GM18505 (cell line): Measurements from ENCODE around the gene RFNG.

Experiments
- ATAC-seq: cut with Tn5 transposase; IDR thresholded peaks from one replicate; pipeline ENCODE4 v1.9.1; 2021; ENCODE audit not compliant: unreplicated experiment
- POLR2A ChIP-seq: IDR thresholded peaks from 4 replicates; pipeline ENCODE4 v1.6.1; 2011; ENCODE audit warnings: borderline replicate concordance; ENCODE audit not compliant: insufficient read depth, insufficient read length; ENCODE audit errors: extremely low read depth

The RFNG gene

DNA sequence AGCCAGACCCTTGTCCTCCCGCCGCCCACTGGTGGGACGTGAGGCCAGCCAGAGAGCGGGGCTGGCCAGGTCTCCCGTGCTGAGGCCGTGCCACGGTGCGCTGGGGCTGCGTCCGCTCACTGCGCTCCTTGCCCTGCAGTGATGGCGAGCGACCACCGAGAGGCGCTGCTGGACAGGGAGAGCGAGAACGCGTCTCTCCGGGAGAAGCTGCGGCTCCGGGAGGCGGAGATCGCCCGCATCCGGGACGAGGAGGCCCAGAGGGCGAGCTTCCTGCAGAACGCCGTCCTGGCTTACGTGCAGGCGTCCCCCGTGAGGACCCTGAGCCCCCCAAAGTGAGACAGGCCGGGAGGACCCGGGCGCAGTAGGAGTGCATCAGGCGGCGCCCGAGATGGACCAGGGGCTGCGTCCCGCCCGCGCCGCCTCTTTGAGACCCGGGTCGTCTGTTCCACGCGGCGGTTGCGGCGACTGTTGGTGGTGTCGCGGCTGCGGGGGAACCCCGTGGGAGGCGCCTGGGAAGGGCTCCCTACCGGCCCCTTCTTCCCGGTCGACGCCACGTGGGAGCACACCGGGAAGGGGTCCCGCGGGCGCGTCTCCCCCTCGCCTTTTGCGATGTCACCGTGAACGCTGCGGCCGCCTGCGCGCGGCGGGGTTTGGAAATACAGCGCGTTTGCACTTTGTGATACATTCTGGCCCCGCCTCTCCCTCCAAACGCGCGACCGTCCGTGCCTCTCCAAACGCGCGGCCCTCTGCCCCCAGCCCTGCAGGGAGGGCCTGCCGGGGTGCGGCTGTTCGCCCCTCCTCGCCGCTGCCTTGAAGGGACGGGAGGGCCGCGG lies 20.9 kb downstream of the RFNG start:
- no peak for TF ChIP-seq POLR2A
- peak; percentile 43 for ATAC-seq

DNA sequence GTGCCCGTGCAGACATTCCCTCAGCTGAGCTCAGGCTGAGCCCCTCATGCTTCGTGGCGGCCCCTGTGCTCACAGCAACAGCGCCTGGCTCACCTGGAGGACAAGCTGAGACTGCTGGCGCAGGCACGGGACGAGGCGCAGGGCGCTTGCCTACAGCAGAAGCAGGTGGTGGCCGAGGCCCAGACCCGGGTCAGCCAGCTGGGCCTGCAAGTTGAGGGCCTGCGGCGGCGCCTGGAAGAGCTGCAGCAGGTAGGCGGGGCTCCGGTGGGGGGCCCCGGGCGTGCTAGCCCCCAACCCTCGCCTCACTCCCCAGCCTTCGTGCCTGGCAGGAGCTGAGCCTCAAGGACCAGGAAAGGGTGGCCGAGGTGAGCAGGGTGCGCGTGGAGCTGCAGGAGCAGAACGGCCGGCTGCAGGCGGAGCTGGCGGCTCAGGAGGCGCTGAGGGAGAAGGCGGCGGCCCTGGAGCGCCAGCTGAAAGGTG lies 21.6 kb downstream of the RFNG start:
- ATAC-seq, result peak; percentile 1

DNA sequence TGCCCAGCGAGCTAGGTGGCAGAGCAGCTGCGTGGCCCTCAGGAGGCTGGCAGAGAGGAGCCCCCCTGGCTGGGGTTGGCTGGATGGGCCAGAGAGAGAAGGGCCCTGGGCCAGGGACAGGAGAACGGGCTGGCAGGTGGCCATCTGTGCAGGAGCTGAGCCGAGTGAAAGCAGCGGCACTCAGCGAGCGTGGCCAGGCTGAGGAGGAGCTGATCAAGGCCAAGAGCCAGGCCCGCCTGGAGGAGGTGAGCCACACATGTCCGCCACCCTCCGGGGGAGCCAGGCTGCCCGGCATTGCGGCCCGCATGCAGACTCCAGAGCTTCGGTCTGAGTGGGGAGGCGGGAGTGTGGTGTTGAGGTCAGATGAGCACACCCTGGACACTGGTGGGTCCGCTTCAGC lies 22.2 kb downstream of the RFNG start:
- TF ChIP-seq POLR2A, result no peak
- ATAC-seq, result no peak

More for the DNA sequence above, 21.6 kb downstream of the RFNG start:
- TF ChIP-seq POLR2A, result no peak

DNA sequence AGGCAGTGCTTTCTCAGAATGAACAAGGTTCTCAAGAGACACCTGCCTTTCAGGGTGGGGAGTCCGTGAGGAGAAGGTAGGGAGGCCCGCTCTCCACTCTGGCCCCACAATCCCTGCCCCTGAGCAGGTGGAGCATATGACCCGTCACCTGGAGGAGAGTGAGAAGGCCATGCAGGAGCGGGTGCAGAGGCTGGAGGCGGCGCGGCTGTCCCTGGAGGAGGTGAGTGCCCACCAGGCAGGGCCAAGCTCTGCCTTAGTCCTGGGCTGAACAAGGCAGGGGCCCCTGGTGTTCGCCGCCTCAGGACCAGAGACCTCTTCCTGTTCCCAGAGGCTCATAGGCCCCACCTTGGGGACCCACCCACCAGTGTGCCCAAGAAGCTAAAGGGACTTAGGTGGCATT lies 22.6 kb downstream of the RFNG start:
- no peak for ATAC-seq
- TF ChIP-seq POLR2A, result no peak

DNA sequence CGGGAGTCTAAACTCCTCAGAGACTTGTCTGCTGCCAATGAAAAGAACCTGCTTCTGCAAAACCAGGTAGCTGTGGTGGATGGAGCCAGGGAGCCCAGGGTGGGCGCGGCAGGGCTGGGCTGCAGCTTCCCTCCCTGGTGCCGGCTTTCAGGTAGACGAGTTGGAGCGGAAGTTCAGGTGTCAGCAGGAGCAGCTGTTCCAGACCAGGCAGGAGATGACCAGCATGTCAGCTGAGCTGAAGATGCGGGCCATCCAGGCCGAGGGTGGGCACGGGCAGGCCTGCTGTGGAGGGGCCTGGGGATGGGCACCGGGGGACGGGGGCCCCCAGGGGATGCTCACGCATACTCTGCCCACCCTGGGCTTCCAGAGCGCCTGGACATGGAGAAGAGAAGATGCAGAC lies 23.4 kb downstream of the RFNG start:
- TF ChIP-seq POLR2A, result no peak
- no peak for ATAC-seq

DNA sequence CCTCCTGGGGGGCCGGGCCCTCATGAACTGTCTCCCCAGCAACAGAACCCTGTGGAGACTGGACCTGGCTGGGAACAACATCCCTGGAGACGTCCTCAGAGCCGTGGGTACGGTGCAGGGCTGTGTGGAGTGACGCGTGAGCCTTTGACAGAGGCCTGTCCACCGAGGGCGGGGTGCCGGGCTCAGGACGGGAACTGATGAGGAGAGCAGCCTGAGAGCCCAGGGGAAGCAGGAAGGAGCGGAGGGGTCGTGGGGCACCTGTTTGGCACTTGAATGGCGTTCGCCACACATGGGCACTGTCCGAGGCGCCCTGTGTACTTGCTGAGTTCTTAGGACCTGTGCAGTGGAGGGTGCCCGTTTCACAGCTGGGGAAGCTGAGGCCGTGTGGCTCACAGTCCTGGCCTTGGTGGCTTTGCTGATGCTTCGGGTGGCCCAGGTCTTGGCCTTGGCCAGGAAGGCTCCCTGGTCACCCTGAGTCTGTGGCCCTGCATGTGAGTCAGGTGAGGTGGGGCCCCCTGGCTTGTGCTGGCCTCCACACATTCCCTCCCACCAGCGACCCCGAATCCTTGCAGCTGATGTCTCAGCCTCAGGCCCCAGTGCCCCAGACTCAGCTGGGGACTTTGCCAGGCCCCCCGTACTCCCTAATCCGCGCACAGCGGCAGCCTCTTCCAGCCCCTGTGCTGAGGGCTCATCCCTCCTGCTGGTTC lies 26.1 kb downstream of the RFNG start:
- TF ChIP-seq POLR2A, result no peak
- ATAC-seq, result no peak

DNA sequence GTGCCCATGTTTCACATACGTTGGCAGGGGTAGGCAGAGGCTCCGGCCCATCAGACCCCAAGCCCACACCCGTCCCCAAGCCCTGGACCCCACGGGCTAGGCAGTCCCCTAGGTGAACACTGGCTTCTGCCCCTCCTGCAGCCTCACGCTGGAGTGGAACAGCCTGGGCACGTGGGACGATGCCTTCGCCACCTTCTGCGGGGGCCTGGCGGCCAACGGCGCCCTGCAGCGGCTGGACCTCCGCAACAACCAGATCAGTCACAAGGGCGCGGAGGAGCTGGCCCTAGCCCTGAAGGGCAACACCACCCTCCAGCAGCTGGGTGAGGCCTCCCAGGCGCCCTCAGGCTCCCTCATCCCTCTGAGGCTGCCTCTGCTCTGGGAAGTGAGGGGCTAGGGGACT lies 26.8 kb downstream of the RFNG start:
- no peak for TF ChIP-seq POLR2A
- no peak for ATAC-seq

DNA sequence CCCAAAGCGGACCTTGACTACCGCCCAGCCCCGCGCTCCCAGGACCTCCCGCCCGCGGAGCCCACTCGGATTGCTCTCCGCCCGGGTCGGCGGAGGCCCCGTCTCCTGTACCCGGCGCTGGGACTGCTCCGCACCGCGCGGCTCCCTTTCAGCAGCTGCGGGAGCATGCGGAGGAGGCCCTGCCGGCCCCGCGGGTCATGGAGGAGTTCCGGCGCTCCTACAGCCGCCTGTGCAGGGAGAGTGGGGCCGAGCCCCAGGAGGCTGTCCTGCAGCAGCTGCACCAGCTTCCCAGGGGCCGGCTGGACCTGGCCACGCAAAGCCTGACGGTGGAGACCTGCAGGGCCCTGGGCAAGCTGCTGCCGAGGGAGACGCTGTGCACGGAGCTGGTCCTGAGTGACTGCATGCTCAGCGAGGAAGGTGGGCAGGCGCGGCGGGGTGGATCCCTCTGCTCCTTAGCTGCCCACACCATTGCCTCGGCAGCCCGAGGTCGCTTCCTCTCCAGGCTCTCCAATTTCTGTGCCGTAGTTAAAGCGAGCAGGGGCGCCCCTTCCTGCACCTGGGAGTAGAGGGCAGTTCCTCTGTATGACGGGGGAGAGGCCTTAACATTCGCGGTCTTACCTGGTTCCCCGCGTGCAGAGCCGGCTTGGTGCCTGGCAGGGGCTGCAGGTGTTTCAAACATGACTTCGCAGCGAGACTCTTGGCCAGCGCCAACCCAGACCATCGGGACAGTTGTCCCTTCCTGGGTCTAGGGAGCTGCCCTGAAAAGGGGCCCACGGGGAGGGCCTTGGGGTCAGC lies 28.0 kb downstream of the RFNG start:
- no peak for TF ChIP-seq POLR2A
- peak; percentile 6 for ATAC-seq

DNA sequence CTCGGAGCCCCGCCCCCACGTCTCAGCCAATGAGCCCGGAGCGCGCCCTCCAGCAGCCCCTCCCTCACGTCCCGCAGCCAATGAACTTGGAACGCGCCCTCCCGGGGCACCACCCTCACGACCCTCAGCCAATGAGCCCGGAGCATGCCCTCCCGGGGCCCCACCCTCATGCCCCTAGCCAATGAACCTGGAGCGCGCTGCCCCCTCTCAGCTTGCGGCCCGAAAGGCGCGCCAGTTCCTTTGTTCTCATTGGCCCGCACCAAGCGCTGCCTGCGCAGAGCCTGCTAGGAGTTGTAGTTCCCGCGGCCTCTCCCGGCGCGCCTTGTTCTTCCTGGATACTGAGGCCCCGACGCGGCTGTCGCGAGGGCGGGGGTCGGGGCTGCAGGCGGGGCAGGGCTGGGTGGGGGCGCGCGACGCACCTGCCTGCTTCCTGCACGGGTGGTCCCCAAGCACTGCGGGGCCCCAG lies 28.6 kb downstream of the RFNG start, which contains the start of gene LRRC45:
Gene LRRC45 (plus strand): TSS at position 325 of the 466 bp plus-strand sequence. CDS start 339 bp downstream, outside the sequence.
- ATAC-seq, result peak; percentile 80
- TF ChIP-seq POLR2A, result no peak

DNA sequence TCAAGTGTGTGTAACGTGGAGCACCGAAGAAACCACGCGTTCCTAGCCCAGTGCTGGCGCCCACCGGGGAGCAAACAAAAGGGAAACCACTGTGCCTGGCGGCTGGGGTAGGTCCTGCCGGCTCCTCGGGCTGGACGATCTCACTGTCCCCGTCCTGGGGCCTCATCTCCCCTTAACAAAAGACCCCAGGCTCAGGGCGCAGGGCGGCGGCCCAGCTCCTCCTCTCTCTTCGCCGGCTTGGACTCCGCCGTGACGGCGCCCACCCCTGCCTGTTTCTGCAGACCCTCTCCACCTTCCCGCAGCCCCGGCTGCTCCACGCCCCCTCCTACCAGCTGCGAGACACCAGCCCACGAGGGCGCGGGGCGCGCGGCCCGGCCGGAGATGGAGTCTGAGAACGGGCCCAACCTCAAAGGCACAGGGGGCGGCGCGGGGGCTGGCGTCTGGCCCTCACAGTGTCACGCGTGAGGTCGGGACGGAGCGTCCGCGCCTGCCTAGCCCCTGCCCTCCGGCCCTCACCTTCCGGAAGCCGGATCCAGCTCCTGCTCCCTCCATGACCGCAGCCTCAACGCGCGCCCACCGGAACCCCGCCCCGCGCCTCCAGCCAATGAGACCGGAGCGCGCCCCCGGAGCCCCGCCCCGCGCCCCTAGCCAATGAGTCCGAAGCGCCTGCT lies 29.2 kb downstream of the RFNG start, which contains the start of gene CENPX:
Gene CENPX (minus strand): TSS at position 569 of the 671 bp plus-strand sequence. CDS start 17 bp downstream, at position 552.
- ATAC-seq, result no peak
- TF ChIP-seq POLR2A, result peak; percentile 57

DNA sequence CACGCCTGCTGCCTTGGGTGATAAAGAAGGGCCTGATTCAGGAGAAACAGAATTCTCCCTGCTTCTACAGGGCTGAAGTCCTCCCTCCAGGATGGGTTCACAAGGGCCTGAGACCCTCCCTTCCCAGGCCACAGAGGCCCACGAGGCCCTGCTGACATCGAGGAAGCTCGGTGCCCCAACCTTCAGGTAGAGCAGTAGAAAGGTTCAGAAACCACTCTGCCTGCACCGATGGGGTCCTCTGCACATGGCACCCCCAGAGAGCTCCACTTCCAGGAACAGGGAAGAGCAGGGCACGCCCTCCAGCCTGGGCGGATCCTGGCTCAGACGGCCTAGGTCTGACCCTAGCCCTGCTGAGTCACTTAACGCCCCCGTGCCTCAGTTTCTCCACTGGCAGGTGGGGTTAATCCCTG lies 29.7 kb downstream of the RFNG start:
- TF ChIP-seq POLR2A, result no peak
- no peak for ATAC-seq

DNA sequence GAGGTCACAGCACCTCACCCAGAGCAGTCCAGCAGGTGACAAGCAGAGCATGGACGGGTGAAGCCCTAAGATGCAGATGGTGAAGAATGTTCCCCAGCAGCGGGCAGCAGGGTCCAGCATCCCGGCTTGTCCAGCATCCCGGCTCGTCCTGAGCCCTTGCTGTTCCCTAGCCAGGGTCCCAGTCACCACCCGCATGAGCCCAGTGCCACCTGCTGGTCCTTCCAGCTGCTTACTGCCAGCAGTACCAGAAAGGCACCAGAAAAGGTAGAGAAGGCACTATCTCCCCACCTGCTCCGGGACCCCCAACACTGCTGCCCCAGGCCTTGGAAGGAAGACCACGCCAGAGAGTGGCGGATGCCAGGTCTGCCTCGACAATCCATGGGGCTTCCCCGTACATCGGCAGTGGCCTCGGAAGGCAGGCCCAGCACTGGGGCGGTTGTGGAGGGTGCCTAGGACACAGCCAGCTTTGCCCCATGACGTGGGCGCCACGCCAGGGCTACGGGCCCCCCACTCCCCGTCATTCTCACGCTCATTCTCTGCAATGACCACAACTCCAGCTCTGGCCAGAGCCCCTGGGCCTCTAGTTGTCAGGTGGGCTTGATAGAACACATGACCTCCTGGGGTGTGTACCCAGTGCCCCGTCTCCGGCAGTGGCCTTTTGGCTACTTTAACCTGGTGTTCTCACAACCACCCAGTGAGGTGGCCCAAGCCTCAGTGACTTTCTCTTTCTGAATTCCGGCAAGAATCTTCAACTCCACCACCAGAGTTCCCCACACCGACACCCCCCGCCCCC lies 30.3 kb downstream of the RFNG start:
- ATAC-seq, result no peak
- TF ChIP-seq POLR2A, result no peak
